HG03460 (cell line): Measurements from ENCODE around the gene ICA1L.
A peak's percentile ranks its signal among the peaks of the same experiment; 100 is the strongest.
"Not testable (repeated sequence)": the region's sequence is repeated elsewhere in the genome, so short reads cannot be mapped to it uniquely, and the experiment has no call there.

ENCODE experiments used
- ATAC-seq: cut with Tn5 transposase; IDR thresholded peaks from one replicate; pipeline ENCODE4 v1.9.1; 2021; ENCODE audit not compliant: unreplicated experiment

The ICA1L gene

DNA sequence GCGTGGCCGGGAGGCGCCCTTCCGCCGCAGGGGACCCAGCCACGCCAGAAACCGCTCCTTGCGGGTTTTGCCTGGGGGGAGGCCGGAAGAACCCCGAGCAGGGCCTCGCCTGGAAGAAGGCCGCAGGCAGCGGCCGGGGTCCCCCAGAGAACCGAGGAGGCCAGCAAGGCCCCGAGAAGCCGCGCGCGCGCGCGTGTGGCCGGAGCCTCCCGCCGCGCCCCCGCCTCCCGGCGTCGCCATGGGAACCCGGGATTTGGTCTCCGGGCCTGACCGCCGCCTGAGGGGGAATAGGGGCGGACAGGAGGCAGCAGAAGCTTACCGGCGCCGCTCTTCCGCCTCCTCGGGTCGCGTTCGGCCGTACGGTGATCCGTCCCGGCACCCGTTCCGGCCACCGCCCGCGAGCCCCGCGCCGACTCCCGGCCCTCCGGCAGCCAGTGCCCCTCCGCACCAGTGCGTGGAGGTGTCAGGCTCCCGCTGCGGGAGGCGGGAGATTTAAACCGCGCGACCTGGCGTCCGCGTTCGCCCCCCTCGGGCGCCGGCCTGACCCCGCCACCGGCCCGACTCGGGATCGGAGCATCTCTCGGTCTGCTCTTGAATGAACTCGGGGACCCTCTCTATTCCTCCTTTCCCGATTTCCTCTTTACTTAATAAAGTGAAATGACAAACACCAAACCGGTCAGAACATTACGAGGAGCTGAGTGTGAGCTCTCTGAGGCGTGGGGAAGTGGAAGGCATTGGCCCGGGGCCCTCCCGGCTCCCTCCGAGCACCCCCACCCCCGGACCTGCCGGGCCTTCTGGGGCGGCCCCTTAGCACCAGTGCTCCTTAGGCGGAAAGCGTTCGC is at the start of gene ICA1L:
TSS of gene ICA1L (minus strand) at position 467 of the 842 bp plus-strand sequence. CDS start 42,757 bp downstream, outside the sequence.
- ATAC-seq: peak; percentile 39

DNA sequence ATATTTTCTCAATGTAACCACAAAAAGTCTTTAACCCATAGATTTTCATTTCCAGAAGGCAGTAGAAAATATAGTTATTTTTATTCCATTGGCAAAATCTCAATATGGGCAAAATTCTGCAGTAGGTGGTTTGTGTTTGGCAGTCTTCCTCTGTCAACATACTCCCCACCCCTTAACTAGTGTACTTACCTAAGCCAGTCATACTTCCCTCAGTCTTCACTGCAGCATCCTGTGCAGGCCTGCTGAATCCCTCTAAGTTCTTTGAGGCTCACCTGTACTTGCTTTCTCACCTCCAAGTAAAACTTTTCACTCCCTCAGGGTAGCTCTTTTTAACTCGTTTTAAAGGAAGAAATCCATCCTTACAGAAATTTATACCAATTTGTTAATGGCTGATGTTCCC is 47.3 kb upstream of the ICA1L start:
- no peak for ATAC-seq

DNA sequence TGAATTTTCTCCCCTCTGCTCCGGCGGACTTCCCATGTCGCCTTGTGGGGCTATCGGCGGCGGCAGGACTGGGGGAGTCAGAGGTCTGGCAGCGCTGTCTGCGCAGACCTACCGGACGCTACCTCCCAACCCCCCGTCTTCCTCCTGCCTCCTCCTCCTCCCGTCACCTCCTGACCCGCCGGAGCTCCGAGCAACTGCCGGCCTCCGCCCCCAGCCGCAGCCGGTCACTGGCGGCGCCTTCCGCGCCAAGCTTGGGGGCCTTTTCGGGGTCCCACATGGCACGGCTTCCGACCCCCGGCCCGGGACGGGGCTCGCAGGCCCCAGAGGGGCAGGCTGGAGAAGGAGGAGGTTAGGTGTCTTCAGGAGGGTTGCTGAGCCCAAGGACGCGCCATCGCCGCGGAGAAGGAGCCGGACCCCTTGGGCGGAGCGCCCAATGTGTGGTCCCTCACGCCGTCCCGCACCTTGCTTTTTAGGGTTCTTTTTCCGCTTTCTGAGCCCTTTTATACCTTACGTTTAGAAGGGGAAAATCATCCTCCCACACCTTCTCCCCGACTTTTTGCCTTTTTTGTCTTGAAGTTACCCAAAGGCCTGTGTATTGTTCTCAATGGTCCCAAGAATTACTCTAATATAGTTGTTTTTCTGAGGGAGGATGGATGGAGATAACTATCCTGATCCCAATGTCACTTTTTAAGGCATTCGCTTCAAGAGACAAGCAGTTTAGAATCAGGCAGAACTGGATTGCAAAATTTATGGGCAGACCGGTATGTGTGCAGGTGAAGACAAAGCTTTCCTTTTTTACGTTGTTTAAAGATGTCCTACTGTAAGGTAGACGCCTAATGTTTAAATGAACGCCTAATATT is 41.0 kb upstream of the ICA1L start:
- peak; percentile 51 for ATAC-seq

DNA sequence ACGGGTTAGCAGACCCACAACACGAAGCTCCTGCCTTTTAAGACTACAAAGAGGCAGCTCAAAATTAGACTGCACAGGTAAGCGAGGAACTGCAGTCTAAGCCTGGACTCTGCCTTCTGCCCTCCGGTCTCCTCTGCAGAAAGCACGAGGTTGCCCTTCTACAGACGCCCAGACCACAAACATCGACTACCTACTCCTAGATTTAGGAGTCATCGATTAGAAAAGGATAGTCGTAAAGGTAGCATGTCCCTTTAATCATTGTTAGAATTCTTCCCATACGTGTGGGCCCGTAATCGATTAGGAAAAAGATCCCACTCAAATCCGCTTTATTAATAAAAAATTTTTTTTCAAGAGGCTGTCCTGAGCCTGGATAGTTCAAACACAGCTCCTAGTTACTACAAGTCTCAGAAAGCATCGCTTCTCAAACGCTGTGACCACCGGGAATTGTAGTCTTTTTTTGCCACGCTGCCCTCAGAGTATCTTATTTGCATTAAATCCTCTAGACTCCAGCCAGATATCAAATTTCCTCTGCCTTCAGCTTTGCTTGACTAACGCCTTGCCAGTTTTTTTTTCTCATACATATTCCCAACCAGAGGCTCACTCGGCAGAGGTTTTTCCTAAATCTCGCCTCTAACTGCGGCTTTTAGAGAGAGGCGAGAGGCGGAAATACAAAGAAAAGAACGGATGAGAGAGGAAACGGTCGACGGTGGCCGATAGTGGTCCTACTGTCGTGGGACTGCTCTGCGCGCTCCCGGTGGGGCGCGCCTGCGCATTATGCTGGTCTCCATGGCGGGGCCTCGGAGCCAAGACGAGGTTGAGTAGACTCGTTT is 40.2 kb upstream of the ICA1L start, which contains the start of the genes CARF and WDR12:
TSS of gene CARF (plus strand) at position 764 of the 830 bp plus-strand sequence. CDS start 29,628 bp downstream, outside the sequence.
TSS of gene WDR12 (minus strand) at position 162 of the 830 bp plus-strand sequence. CDS start 197 bp downstream, outside the sequence.
- peak; percentile 71 for ATAC-seq

DNA sequence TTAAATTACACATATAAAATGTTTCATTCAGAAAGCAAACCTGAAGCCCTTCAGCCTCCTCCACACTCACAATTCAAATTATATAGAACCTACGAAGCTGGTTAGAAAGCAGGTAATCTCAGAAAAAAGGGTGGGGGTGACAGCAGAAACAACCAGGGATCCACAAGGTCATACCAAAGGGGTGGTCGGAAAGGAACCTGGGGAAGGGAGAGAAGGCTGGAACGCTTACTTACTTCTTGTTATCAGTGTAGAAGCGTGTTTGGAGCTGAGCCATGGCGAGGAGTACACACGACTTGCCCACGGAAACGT is 39.6 kb upstream of the ICA1L start:
- no peak for ATAC-seq

DNA sequence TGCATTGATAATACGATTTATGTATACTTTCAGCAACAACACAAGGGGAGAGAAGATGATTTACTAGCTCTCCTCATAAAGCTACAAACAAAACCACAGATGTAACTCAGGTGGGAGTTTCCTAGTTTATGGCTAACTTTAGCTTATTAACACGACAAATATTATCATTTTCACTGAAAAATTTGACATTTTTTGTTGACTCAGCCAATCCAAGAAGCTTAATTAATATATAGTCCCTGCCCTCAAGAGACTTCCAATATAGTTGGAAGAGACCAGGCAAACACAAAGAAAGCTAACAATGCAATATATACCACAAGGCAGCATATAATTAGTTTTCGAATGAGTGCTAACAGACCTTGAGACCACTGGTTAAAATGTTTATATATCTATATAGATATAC is 39.1 kb upstream of the ICA1L start:
- ATAC-seq: no peak

DNA sequence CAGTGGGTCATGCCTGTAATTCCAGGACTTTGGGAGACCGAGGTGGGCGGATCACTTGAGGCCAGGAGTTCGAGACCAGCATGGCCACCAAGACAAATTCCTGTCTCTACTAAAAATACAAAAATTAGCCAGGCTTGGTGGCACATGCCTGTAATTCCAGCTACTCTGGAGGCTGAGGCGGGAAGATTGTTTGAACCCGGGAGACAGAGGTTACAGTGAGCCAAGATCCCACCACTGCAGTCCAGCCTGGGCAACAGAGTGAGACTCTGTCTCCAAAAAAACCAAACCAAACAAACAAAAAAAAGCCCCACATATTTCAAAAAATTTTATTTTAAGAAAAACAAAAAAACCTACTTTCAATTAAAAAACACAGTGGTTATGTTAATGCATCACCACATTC is 38.7 kb upstream of the ICA1L start:
- not testable (repeated sequence) for ATAC-seq

DNA sequence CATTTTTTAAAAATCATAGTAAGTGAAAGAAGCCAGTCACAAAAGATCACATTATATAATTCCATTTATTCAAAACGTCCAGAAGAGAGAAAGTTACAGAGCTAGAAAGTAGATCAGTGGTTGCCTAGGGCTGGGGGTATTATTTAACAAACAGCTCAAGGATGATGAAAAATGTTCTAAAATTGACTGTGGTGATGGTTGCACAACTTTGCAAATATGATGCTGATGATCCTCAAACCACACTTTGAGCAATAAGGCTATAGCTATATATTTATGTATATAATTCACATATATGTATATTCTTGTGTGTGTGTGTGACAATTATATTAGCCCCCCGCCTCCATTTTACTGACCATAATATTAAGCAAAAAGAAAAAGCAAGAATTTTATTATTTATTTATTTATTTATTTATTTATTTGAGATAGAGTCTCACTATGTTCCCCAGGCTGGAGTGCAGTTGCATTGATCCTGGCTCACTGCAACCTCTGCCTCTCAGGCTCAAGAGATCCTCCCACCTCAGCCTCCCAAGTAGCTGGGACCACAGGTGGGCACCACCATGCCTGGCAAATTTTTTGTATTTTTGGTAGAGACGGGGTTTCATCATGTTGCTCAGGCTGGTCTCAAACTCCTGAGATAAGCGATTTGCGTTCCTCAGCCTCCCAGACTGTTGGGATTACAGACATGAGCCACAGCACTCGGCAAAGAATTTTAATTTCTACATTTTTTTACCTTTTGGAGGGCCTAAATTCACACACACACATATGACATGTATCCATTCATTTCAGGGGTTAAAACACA is 38.0 kb upstream of the ICA1L start:
- ATAC-seq: no peak

DNA sequence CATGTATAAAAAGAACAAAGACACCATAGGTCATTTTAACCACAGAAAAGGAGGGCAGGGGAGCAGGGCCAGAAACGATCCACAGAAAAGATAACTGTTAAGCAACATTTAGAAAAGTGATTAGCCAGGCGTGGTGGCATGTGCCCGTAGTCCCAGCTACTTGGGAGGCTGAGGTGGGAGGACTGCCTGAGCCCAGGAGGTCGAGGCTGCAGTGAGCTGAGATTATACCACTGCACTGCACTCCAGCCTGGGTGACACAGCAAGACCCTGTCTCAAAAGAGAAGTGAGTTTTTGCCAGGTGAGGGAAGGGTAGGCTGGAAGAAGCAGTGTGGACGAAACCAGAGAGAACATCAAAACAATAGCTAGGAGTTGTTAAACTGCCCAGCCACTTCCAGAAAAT is 36.6 kb upstream of the ICA1L start:
- no peak for ATAC-seq

DNA sequence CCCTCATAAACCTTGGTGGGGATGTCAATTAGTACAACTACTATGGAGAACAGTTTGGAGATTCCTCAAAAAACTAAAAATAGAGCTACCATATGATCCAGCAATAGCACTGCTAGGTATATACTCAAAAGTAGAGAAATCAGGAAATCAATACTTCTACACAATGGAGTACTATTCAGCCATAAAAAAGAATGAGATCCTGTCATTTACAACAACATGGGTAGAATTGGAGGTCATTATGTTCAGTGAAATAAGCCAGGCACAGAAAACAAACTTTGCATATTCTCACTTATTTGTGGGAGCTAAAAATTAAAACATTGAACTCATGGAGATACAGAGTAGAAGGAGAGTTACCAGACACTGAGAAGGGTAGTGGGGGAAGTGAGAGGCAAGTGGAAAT is 33.9 kb upstream of the ICA1L start:
- not testable (repeated sequence) for ATAC-seq

DNA sequence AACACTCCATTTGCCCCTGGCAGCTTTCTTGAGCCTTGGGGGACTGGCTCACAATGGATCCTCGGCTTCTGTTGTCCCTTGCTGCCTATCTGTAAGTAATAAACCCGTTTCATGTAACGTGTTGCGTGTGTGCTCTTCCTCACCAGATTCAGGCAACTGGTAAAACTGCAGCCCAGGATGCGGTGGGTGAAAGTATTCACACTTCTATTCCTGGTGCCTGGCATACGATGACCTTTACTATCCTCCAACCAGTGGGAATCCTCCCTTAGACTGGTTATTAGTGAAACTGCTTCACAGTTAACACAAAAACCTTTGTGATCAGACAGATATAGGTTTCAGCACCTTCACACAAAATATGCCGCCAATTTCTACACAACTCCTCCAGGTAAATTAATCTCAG is 13.6 kb upstream of the ICA1L start:
- no peak for ATAC-seq

DNA sequence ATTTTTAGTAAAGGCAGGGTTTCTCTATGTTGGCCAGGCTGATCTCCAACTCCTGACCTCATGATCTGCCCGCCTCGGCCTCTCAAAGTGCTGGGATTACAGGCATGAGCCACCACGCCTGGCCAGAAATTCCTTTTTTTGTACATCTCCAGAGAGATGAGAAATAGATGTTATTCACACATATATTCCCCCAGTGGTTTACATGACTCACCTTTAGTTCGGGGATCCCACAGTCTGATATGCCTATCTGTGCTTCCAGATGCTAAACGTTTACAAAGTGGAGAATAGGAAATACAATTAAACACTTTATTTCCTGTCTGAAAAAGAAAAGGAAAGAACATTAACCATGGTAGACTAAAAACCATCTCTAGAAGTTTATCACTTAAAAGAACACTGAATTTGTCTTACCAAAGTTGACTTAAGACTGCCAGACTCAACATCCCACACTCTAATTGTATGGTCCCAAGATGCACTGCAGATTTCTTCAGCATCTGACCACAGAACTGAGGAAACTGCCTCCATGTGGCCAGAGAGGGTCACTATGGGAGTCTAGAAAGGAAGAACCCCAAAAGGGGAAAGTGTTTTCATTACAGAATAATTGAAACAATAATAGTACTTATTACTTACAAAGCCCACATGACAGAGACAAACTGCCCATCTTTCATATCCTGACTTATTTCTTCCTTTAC is 12.6 kb upstream of the ICA1L start:
- no peak for ATAC-seq

DNA sequence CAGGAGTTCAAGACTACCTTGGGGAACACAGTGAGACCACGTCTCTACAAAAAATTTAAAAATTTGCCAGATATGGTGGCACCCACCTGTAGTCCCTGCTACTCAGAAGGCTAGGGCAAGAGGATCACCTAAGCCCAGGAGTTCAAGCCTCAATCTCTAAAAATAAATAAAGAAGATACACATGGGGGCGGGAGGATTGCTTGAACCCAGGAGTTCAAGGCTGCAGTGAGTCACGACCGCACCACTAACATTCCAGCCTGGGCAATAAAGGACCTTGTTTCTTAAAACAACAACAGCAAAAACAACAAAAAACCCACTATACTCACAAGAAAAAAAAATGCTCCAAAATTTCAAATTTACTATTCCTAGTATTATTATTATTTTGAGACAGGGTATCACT is 10.0 kb upstream of the ICA1L start:
- no peak for ATAC-seq

DNA sequence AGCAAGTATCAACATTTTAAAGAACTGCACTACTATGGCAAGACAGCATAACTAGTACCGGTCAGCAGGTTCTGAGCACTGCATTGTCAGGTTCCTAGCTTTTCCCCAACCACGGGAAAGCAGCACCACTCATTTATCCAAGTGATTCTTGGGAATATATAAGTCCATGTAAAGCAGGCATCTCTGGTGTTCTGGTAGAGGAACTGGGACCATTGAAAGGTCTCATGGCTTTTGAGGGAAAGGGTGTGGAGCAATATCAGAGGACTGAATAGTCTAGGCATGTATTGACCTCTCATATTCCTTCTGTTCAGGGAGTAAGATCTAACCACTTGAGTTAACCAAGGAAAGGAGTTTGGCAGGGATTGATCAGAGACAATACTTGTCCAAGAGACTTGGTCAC is 6.1 kb upstream of the ICA1L start:
- ATAC-seq: no peak

DNA sequence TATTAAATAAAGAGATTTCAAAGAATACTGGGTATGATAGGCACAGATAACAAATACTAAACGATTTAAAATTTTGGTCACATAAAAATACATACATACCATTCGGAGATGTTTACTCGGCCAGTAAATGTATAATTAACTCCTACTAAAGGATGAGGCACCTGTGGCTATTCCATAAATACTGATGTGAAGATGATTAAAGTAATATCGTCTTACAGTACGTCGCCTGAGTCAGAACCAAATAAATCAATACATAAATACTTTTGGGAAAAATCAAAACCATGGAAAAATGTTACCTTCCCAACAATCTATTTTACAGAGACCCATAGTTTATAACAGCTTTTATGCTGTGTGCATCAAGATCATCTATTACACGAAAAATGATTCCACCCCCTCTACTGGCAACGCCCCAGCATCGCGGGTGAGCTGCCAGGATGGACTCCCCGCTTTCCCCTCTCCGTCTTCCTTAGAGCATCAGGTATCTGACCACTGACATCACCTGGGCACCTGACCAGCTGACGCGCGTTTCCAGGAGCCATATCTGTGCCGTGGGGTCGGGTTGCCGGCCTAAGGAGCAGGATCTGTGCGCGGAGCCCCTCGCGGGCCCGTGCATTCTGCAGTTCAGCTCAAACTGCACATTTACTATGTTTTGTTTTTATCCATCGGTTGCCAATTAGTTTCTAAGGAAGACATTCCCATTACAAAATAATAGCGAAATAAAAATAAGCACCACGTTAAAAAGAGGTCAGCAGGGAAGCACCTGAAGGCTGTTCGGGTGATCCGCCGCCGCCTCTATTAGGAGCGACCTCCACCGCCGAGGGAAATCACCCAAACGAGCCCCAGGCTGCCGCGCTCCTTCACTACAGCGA is 901 bp downstream of the ICA1L start:
- peak; percentile 82 for ATAC-seq

DNA sequence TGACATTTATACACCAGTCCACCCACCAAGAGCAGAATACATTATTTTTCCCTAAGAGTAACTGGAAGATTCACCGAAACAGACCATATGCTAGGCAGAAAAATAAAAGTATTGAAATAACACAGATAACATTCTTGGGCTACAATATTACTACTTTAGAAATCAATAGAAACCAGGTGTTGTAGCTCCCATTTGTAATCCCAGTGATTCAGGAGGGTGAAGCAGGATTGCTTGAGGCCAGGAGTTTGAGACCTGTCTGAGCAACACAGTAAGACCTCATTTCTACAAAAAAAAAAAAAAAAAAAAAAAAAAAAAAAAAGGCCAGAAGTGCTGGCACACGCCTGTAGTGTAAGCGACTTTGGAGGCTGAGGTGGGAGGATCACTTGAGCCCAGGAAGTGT is 9.6 kb downstream of the ICA1L start:
- ATAC-seq: no peak

DNA sequence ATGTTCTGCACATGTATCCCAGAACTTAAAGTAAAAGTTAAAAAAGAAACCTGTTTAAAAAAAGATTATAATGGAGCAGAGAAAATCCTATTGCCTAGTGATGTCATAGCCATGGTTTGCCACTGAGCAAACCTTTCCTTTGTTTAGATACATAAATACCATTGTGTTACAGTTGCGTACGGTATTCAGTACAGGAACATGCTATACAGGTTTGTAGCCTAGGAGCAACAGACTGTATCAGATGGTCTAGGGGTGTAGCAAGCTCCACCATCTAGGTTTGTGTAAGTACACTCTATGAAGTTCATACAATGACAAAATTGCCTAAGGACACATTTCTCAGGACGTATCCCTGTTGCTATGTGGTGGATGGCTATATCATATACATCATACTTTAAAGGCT is 13.0 kb downstream of the ICA1L start:
- no peak for ATAC-seq

DNA sequence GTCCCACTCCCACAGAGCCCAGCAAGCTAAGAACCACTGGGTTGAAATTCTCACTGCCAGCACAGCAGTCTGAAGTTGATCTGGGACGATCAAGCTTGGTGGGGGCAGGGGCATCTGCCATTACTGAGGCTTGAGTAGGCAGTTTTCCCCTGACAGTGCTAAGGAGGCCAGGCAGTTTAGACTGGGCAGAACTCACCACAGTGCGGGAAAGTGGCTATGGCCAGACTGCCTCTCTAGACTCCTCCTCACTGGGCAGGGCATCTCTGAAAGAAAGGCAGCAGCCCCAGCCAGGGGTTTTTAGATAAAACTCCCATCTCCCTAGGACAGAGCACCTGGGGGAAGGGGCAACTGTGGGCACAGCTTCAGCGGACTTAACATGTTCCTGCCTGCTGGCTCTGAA is 22.2 kb downstream of the ICA1L start:
- not testable (repeated sequence) for ATAC-seq

DNA sequence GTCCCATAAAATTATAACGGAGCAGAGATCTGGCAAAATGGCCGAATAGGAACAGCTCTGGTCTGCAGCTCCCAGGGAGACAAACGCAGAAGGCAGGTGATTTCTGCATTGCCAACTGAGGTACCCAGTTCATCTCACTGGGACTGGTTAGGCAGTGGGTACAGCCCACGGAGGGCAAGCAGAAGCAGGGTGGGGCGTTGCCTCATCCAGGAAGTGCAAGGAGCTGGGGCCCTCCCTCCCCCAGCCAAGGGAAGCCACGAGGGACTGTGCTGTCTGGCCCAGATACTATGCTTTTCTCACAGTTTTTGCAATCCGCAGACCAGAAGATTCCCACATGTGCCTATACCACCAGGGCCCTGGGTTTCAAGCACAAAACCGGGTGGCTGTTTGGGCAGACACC is 22.8 kb downstream of the ICA1L start:
- ATAC-seq: no peak
